CD4-positive, alpha-beta T cell treated with Interleukin-4 for 4 hours (primary cell): ENCODE measurements around the gene TDRD5.

Experiments used
- DNase-seq: peaks from one replicate; pipeline ENCODE4 v3.0.0-alpha.2; 2020

Gene TDRD5

DNA sequence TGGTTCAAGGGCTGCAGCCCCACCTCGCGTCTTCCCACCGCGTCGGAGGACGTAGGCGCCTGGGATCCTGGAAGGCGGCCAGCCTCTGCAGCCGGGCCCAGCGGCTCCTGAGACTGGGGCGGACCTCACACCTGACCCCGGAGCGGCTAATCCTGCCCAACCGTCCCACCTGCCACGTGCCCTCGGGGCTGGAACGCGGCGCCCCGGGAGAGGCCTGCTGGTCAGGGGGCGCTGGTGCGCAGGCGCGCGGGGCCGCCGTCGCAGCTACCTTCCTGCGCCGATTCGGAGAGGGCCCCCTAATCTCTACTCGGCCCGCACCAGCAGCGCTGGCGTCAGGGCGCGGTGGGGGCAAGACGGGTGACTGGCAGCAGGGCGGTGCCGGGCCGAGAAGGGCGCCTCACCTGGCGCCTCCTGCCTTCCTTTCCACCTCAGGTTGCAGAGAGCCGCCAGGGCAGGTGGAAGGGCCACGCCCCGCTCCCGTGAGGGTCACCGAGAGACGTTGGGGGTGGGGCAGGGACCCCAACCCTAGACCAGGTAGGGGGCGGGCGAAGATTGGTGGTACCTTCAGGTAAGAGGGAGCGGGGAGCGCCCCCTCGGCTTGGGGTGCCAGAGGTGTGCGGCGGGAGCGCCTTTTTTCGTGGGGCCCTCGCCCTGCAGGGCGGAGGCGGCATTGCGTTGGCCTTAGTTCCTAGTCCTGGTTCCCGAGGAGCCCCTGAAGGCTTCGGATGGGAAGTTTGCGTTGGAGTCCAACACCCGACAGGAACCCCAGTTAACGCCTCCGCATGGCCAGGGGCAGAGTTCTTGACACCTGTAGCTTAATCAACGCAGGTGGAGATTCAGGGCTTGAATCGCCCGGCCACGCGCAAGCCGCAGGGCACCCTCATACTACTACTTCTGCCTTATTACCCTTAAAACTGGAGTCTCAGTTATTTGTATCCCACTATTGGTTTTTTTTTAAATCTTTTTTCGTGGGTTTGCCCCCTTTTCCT, at the start of gene TDRD5:
TDRD5 (plus strand) TSS at position 241 of the 989 bp plus-strand sequence. CDS start 784 bp downstream, outside the sequence.
- no peak for DNase-seq

DNA sequence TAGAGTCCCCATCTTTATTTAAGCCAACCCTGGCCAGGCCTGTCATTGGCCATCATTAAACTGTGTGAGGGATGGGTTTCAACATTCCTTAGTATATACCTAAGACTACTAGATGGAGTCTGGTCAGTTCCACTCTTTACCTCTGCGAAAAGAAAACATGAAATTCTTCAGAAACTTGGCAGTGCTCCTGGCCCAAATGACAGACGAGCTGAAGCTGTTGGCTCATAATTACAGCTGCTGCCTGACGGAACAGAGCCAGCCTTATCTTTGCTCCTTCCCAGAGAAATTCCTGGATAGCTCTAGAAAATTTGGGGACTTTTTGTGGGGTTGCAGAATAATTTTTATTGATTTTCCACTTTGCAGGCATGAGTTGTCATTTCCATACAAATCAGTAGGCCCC, 46.3 kb upstream of the TDRD5 start:
- DNase-seq, result no peak

DNA sequence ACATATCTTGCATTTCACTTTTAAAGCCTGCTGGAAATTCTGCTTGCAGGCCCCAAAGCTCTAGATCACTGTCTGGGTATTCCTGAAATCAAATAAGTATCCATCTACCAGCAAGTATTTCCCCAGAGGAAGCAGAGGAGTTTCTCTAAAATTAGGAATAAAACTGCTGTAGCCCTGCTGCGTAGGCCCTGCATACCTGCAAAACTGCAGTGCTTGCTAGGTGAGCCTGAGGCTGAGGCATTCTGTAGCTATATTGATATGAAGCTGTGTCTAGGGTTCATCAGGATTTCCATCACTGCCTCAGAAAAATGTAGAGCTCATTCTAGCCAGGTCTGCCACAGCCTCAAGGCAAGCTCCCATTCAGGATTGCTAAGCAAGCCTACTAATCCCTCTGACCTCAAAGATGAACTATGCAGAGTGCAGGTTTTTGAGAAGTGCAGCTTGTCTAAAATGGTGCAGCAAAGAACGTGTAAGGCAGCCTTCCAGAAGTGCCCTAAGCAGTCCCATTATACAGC, 44.6 kb upstream of the TDRD5 start:
- no peak for DNase-seq

GRCh38 chr1:179548666-179549367, 42.8 kb upstream of the TDRD5 start:
- DNase-seq, result no peak

DNA sequence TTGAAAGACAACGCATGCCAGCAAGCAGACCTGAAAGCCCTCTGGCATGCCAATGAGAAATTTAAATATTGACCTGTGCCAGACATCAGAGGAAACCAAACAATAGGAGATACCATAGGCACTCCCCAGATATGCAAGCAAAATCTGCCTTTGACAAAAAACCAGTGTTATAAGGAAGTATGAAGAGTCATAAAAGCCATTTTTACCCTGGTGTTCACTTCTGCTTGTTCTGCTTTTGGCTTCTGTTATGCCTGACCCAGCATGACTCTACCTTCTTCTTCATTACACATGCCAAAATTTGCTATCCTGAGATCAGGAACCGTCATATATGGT, 42.3 kb upstream of the TDRD5 start:
- DNase-seq, result no peak

GRCh38 chr1:179550746-179551682, 40.6 kb upstream of the TDRD5 start:
- DNase-seq, result no peak

- no peak for DNase-seq
These were observed 37.2 kb upstream of the TDRD5 start for GRCh38 chr1:179554427-179554826.

GRCh38 chr1:179558078-179558477, 33.6 kb upstream of the TDRD5 start:
- DNase-seq, result no peak

GRCh38 chr1:179575497-179576314, 15.9 kb upstream of the TDRD5 start, which contains the start of gene NPHS2:
Gene NPHS2 (minus strand): TSS chr1:179575948. CDS start chr1:179575864, 84 bp downstream.
- no peak for DNase-seq

- DNase-seq, result no peak
These were observed 15.1 kb upstream of the TDRD5 start for GRCh38 chr1:179576509-179576908.

DNA sequence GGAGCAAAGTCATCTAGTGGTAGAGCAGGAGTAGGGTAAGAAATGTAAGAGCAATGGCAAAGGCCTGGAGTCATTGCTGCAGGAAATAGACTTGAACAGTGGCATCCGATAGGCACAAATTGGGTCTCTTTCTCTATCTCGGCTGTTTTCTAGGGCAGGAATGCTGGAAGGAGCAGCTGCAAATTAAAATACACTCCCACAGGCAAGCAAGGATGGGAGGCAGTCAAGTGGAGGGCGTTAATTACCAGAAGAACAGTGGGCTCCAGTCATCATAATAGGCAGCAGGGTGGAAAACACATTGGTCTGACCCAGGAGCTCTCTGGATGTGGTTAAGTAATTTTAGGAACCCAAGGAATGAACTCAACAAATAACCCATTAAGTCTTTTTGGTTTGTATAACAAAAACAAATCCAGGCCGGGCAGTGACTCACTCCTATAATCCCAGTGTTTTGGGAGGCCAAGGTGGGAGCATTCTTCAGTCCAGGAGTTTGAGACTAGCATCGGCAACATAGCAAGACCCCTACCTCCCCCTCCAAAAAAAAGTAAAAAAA, 7.8 kb upstream of the TDRD5 start:
- no peak for DNase-seq

- DNase-seq, result no peak
These were observed 5.4 kb upstream of the TDRD5 start for GRCh38 chr1:179586107-179586823.

GRCh38 chr1:179587336-179587735, 4.3 kb upstream of the TDRD5 start:
- no peak for DNase-seq

DNA sequence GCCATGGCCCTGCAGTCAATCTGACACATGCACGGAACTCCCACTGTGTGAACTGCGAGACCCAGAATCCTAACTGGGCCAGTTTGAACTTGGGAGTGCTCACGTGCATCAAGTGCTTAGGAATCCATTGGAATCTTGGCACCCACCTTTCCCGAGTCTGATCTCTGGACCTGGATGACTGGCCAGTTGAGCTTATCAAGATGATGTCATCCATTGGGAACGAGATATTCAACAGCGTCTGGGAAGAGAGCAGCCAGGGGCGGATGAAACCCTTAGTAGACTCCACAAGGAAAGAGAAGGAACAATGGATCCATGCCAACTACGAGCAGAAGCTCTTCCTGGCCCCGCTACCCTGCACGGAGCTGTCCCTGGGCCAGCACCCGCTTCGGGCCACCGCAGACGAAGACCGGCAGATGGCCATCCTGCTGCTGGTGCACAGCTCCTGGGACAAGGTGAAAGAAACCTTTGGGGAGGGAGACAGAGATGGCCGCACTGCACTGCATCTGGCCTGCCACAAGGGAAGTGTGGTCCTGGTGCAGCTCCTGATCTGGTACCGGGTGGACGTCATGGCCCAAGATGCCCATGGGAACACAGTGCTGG, 3.1 kb upstream of the TDRD5 start:
- DNase-seq, result no peak

DNA sequence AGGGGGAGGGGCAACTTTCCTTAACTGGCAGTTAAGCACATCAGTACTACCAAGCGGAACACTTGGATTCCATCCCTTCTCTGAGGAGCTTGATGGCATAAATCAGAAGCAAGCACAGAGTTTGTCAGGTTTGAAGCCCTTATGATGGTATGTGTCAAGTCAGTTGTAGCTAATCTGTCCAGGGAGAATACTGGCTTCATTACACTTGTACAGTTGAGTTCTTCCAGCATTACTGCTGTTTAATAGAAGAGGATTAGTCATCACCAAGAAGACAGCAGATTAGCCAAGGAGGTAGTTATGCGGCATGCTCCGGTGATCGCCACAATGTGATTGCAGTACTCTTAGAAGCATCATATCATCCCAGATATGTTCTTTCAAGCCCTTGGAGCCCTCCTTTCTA, 2.1 kb upstream of the TDRD5 start:
- DNase-seq, result no peak

GRCh38 chr1:179590671-179591070, 961 bp upstream of the TDRD5 start:
- no peak for DNase-seq

DNA sequence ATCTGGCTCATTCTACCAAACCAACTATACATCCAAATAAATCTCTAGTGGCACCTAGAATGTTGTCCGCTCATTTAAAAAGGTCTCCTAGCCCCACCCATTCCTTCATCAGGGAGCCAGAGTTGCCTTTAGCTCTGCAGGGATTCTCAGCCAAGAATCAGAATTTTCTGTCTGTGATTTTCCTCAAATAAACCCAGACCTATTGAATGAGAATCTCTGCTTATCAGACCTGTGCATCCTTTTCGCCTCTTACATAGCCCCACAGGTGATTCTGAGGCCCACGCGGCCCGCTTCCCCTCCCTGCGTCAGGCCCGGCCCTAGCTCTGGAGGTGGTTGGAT, 410 bp upstream of the TDRD5 start:
- no peak for DNase-seq

DNA sequence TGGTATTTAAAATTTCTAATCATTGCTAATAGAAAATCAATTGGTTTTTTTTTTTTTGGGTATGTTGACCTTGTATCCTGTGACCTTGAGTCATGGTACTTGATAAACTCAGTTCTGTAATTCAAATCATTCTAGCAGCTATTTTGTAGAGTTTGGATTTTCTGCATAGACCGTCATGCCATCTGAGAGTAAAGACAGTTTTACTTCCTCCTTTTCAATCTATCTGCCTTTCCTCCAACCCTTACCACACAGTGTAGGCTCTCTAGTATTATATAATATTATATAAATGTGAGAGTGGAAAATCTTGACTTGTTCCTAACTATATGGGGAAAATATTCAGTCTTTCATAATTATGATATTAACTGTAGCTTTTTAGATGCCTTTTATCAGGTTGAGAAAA, 7.0 kb downstream of the TDRD5 start:
- DNase-seq, result no peak

- DNase-seq, result no peak
These were observed 8.1 kb downstream of the TDRD5 start for GRCh38 chr1:179599623-179600249.

DNA sequence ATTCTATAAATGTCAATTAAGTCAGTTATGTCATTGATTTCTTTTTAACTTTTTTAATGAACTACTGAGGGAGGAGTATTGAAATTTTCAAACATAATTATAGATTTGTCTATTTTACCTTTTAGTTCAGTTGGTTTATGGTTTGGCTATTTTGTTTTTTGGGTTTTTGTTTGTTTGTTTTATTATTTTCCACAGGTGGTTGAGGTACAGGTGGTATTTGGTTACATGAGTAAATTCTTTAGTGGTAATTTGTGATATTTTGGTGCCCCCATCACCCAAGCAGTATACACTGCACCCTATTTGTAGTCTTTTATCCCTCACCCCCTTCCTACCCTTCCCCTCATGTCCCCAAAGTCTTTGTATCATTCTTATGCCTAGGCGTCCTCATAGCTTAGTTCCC, 9.5 kb downstream of the TDRD5 start:
- DNase-seq, result no peak
